ENCODE results near the gene EXO1.

- TF ChIP-seq CTCF (IDR thresholded peaks at IDR 0.05 in 8 of 11, conservative IDR thresholded peaks at IDR 0.05 in 3 of 11): no peak
- TF ChIP-seq POLR2AphosphoS5 (IDR thresholded peaks at IDR 0.05): no peak
- TF ChIP-seq POLR2A (IDR thresholded peaks at IDR 0.05): no peak
Observed at GRCh38 chr1:241857131-241857530, 9.1 kb downstream of the EXO1 start.

All from spleen (tissue), 7 donors.